HepG2 (cell line): ENCODE results near the gene COMMD8. TPM values are rescaled to one million over a fixed set of nuclear protein-coding genes. Genes with fewer than 3 reads are reported as not detected.
A peak's percentile ranks its signal among the peaks of the same experiment; 100 is the strongest.

ENCODE experiments used
- ASH2L ChIP-seq: fragments of 300-600, 200-600 bp; sonication (generic); IDR thresholded peaks from 2 replicates; pipeline ENCODE4 v1.7.0; 2017; ENCODE audit warnings: low read depth, mild to moderate bottlenecking, moderate library complexity, mixed read lengths, low read length; ENCODE audit not compliant: insufficient read length
- CENPT ChIP-seq: sonication (generic); formaldehyde crosslinking; IDR thresholded peaks from 2 replicates; pipeline ENCODE4 v1.8.0; 2022; ENCODE audit warnings: low read depth, mild to moderate bottlenecking, moderate library complexity, missing genetic modification reagents
- HNRNPLL ChIP-seq: fragments of 200-400 bp; formaldehyde crosslinking; IDR thresholded peaks from 2 replicates; pipeline ENCODE4 v1.6.1; 2017; ENCODE audit warnings: mild to moderate bottlenecking, low read depth, low read length; ENCODE audit not compliant: poor library complexity, severe bottlenecking
- KLF13 ChIP-seq: sonication (generic); formaldehyde crosslinking; IDR thresholded peaks from 2 replicates; pipeline ENCODE4 v1.4.0; 2020; ENCODE audit warnings: mild to moderate bottlenecking, missing genetic modification reagents
- MXD4 ChIP-seq: IDR thresholded peaks from 2 replicates; pipeline ENCODE4 v1.6.1; 2016; ENCODE audit warnings: mild to moderate bottlenecking, missing biosample characterization, missing genetic modification reagents
- MYNN ChIP-seq: sonication (generic); formaldehyde crosslinking; IDR thresholded peaks from 2 replicates; pipeline ENCODE4 v1.4.0; 2020; ENCODE audit warnings: mild to moderate bottlenecking, low read depth, missing genetic modification reagents
- RARA ChIP-seq: IDR thresholded peaks from 2 replicates; pipeline ENCODE4 v1.6.1; 2016; ENCODE audit warnings: missing genetic modification reagents, missing compliant biosample characterization
- STAT5B ChIP-seq: sonication (generic); formaldehyde crosslinking; IDR thresholded peaks from 2 replicates; pipeline ENCODE4 v1.4.0; 2020; ENCODE audit warnings: missing genetic modification reagents
- ZBTB40 ChIP-seq, 2 experiments: fragments of 450-650 bp in 1 of 2; sonication (generic) in 1 of 2; formaldehyde crosslinking in 1 of 2; IDR thresholded peaks; 2 replicates each; pipeline versions ENCODE4 v1.6.1 to v1.8.0; 2016 to 2022; ENCODE audit warnings: antibody characterized with exemption in 1 of 2, mild to moderate bottlenecking in 1 of 2, missing genetic modification reagents in 1 of 2
- ZNF276 ChIP-seq: sonication (generic); formaldehyde crosslinking; IDR thresholded peaks from 2 replicates; pipeline ENCODE4 v1.4.0; 2020; ENCODE audit warnings: mild to moderate bottlenecking, low read depth, missing genetic modification reagents
- ZNF33A ChIP-seq: sonication (generic); formaldehyde crosslinking; IDR thresholded peaks from 2 replicates; pipeline ENCODE4 v1.5.1; 2020; ENCODE audit warnings: missing genetic modification reagents, mild to moderate bottlenecking, moderate library complexity, borderline replicate concordance
- ZNF704 ChIP-seq: sonication (generic); formaldehyde crosslinking; IDR thresholded peaks from 2 replicates; pipeline ENCODE4 v1.8.1; 2023; ENCODE audit warnings: mild to moderate bottlenecking, inconsistent platforms, moderate library complexity, missing genetic modification reagents, borderline replicate concordance
- ZNF724P ChIP-seq: sonication (generic); formaldehyde crosslinking; IDR thresholded peaks from 2 replicates; pipeline ENCODE4 v1.8.0; 2022; ENCODE audit warnings: missing genetic modification reagents, borderline replicate concordance
- polyA plus RNA-seq, 8 experiments: library from polyadenylated mRNA; depleted of rRNA in 3 of 8; stranded (reverse) in 7 of 8; unstranded in 1 of 8; fragments of >200 nt; fragmentation: Illumina TruSeq in 4 of 8; extraction: Trizol in 4 of 8; gene quantifications; 2 replicates each; pipeline versions ENCODE4 v1.2.1 to v1.2.3, GENCODE V29; 2011 to 2016; ENCODE audit warnings: low read depth in 4 of 8, missing spikeins in 1 of 8, mixed read lengths in 1 of 8; ENCODE audit not compliant: insufficient read depth in 1 of 8
- total RNA-seq, 5 experiments: library from RNA; depleted of rRNA; stranded (reverse); fragments of >200 nt; fragmentation: Illumina TruSeq; extraction: Trizol; gene quantifications; 2 replicates each; pipeline ENCODE4 v1.2.3, GENCODE V29; 2016; ENCODE audit warnings: low read depth in 1 of 5

Gene COMMD8
- total and polyA plus RNA-seq, 2 of the 13 experiments (the other 11 are each of a cell fraction or from before 2014, with no cell fraction given): 7.1 to 20.3 TPM

GRCh38 chr4:47463235-47463956, at the start of gene COMMD8 (continued):
- no peak for TF ChIP-seq RARA
- peak; percentile 47; the same call in 1 of the 2 replicates for TF ChIP-seq MXD4
- no peak for TF ChIP-seq ZNF276 (CRISPR knock-in tag)
- no peak for TF ChIP-seq ZNF704 (CRISPR knock-in tag)
- peak; percentile 78 for TF ChIP-seq HNRNPLL
- TF ChIP-seq CENPT (CRISPR knock-in tag): 0 out of 2 replicates have a peak, but pooled peaks have one; percentile 25
- TF ChIP-seq ASH2L: peak; percentile 63
- TF ChIP-seq ZBTB40 (IDR thresholded peaks at IDR 0.05): no peak
- peak; percentile 50; the same call in 1 of the 2 replicates for TF ChIP-seq ZBTB40 (CRISPR knock-in tag; IDR thresholded peaks at IDR 0.05)
- no peak for TF ChIP-seq KLF13 (CRISPR knock-in tag)
- no peak for TF ChIP-seq MYNN (CRISPR knock-in tag)
- TF ChIP-seq ZNF33A (CRISPR knock-in tag): no peak
- TF ChIP-seq STAT5B (CRISPR knock-in tag): no peak
- TF ChIP-seq ZNF724P (CRISPR knock-in tag): peak; percentile 27; the same call in 1 of the 2 replicates
